ENCODE measurements around the gene RND1.

GRCh38 chr12:48901278-48901677 is 35.6 kb upstream of the RND1 start:
- TF ChIP-seq CTCF (IDR thresholded peaks at IDR 0.05) (no peak), POLR2A (IDR thresholded peaks at IDR 0.05) (no peak)
